ENCODE data around the gene MTARC2. TPM values are rescaled to one million over a fixed set of nuclear protein-coding genes. Genes with fewer than 3 reads are reported as not detected.

MTARC2 gene
- total and polyA plus RNA-seq, 2 of the 4 experiments (the other 2 are of a cell fraction), result 0.36 to 2.6 TPM

- Histone ChIP-seq H4K91ac (ENCODE audit: insufficient read depth, low read depth, low read length) (no peak overlapping the region), H3K79me1 (ENCODE audit: low read depth in 1 of 2, low read length in 2 of 2) (no peaks in the 10 kb centered on the region), H3K4ac (ENCODE audit: low read depth, low read length) (no peak overlapping the region), H2AFZ (replicated peaks; ENCODE audit: low read length, poor library complexity) (no peak overlapping the region), H3K18ac (ENCODE audit: low read depth, low read length) (no peak overlapping the region), H3K14ac (replicated peaks; ENCODE audit: low read depth, low read length) (no peak overlapping the region), H3K9ac (ENCODE audit: low read depth, low read length) (no peak overlapping the region), H3K27ac (ENCODE audit: insufficient read depth, low read length) (no peak overlapping the region), H2BK120ac (ENCODE audit: low read depth, low read length) (no peak overlapping the region), H2BK20ac (ENCODE audit: low read depth, low read length) (no peak overlapping the region), H2BK5ac (ENCODE audit: low read depth, low read length, poor library complexity, severe bottlenecking) (no peak overlapping the region), H2AK5ac (ENCODE audit: low read depth, low read length) (no peak overlapping the region), H4K5ac (ENCODE audit: low read depth, low read length) (no peak overlapping the region), H2BK15ac (ENCODE audit: low read depth, low read length) (no peak overlapping the region), H2AK9ac (replicated peaks; ENCODE audit: low read depth, low read length, poor library complexity) (no peak overlapping the region), H3K4me3 (ENCODE audit: insufficient read depth, low read depth, low read length) (no peak overlapping the region), H3K4me2 (ENCODE audit: low read depth, low read length) (no peak overlapping the region), H3K56ac (ENCODE audit: extremely low read depth, insufficient read depth, low read length) (no peak overlapping the region), H3K36me3 (ENCODE audit: control insufficient read depth, insufficient read depth, low read length) (no peaks in the 10 kb centered on the region), H3K23ac (ENCODE audit: low read depth, low read length) (no peak overlapping the region), H3K27me3 (ENCODE audit: control insufficient read depth, insufficient read depth, low read length) (no peaks in the 10 kb centered on the region; the same call in 1 of the 2 replicates), H4K20me1 (ENCODE audit: insufficient read depth, low read length) (no peaks in the 10 kb centered on the region), H3K4me1 (ENCODE audit: control insufficient read depth, insufficient read depth, low read length) (peaks cover 10% of the 10 kb centered on the region; the same call in 1 of the 2 replicates), H4K8ac (ENCODE audit: low read depth in 2 of 2, low read length in 2 of 2) (no peak overlapping the region), H3K9me3 (ENCODE audit: control insufficient read depth, insufficient read depth, low read length) (no peaks in the 10 kb centered on the region), H3K9me1 (ENCODE audit: insufficient read depth, low read length) (no peaks in the 10 kb centered on the region)
- no TSS peak for BruUV-seq (replicated peaks)
- CTCF ChIA-PET, result no interaction called here
- TF ChIP-seq ELK1 (IDR thresholded peaks at IDR 0.05; ENCODE audit: borderline replicate concordance, low read depth, low read length) (no peak), FOS (IDR thresholded peaks at IDR 0.05; ENCODE audit: low read depth, low read length) (no peak)
- POLR2A ChIA-PET (ENCODE audit: unreplicated experiment), result no interaction called here
- dilution Hi-C loops (cut with HindIII; ENCODE audit: low sequenced_read_pairs, unreplicated experiment) (no loop called here), intact Hi-C loops (cut with micrococcal nuclease) (no loop called here), in situ Hi-C loops (cut with MboI; ENCODE audit: low sequenced_read_pairs) (no loop called here)
- no peak for DNase-seq
- no CpG with 5 or more reads among the region's 6 CpGs for WGBS, 2 experiments (ENCODE audit: extremely low coverage in 2 of 2, insufficient read length in 1 of 2)
- ATAC-seq (ENCODE audit: low read depth), result no peak
These were observed 52.1 kb downstream of the MTARC2 start for GRCh38 chr1:220800262-220800661.
